Lung microvascular endothelial cell (primary cell): ENCODE measurements around the gene OLR1. TPM values are rescaled to one million over a fixed set of nuclear protein-coding genes. Genes with fewer than 3 reads are reported as not detected.
"Not testable (repeated sequence)": the region's sequence is repeated elsewhere in the genome, so short reads cannot be mapped to it uniquely, and the experiment has no call there.

Source experiments
- DNase-seq, 2 donors: peaks; one replicate each; pipeline versions ENCODE4 v3.0.0 to v3.0.0-alpha.2; 2010; ENCODE audit warnings: low read depth in 2 of 2
- total RNA-seq: library from RNA; depleted of rRNA; stranded (reverse); fragments of >200 nt; gene quantifications from 2 replicates; pipeline ENCODE4 v1.2.1, GENCODE V29; 2014

Gene OLR1
- not detected in 2 replicates for total RNA-seq

DNA sequence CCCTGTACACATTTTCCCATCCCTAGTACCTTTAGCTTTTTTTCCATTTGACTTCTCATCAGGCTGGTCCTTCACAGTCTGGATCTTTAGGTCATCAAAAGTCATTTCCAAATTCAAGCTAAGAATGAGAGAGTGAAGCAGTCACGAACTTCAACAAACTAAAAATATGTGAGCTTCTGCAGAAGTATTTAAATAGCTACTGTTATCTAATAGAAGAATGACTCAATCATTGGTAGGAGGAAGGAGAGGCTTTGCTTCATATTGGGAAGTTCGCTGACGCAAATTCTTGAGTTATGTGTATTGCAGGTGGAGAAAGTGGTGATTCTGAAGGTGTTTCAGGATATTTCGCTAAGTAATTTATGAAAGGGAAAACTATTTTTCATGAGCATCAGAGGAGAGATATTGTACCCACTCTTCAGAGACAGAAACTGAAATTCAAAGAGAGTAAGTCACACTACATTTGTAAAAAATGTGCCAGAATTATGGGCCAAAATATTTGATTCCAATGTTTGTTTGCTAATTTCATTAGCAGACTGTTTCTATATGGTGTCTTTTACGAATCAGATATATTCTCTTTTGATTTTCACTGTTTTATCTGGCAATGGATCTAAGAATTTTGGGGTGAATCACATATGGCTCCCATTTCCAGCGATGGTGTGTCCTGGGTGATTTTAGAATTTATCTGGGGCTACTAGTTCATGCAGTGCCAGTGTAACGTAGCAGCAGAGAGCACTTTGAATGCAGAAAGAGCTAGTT is at the start of gene OLR1:
OLR1 (minus strand) TSS at position 160 of the 756 bp plus-strand sequence; CDS start at position 105, 55 bp downstream.
- no peak for DNase-seq

DNA sequence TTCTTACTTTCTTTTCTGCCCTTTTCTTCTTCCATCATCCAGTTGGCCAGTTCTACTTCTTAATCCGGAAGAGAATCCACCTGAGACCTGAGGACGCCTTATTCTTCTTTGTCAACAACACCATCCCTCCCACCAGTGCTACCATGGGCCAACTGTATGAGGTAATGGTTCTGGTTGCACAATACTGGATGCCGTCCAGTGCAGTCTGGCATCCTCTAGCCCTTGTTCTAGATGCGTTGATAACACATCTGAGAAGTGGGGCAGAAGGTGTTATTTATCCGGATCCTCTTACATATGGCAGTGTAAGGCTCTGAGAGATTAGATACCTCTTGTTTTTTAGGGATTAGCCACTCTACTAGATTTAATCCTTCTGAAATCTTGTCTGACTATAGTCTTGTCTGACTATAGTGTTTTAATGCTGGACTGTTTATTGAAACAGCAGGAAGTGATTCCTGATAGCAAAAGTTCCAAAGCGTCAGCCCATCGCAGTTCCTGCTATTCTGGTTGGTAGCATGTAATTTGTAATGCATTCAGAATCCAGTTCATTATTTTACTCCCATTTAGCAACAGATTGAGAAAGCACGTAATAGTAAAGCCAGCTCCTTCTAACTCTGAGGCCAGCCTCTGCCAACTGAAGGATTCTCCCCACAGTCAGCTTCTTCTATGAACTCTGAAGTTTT is 48.6 kb upstream of the OLR1 start:
- DNase-seq: peak; percentile 93 to 97

DNA sequence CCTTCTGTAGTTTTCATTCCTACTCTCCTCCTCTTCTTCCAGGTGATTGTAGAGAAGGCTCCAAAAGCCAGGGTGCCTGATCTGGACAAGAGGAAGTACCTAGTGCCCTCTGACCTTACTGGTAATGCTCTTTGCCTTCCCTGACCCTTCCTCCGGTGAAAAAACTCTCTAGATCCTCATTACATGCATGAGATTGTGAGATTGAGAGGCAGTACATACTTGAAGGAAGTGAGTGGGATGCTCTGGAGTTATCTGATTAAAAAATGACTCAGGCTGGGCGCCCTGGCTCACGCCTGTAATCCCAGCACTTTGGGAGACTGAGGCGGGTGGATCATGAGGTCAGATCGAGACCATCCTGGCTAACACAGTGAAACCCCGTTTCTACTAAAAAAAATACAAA is 46.1 kb upstream of the OLR1 start:
- DNase-seq: no peak

DNA sequence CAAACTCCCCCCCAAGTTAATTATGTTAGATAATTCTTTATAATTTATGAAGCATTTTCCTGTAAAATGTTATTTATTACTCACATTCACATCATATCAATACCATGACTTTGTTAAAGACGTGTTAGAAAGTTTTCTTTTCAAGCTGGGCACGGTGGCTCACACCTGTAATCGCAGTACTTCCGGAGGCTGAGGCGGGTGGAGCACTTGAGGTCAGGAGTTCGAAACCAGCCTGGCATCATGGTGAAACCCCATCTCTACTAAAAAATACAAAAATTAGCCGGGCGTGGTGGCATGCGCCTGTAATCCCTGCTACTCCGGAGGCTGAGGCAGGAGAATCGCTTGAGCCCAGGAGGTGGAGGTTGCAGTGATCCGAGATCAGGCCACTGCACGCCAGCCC is 44.0 kb upstream of the OLR1 start:
- DNase-seq: not testable (repeated sequence)

DNA sequence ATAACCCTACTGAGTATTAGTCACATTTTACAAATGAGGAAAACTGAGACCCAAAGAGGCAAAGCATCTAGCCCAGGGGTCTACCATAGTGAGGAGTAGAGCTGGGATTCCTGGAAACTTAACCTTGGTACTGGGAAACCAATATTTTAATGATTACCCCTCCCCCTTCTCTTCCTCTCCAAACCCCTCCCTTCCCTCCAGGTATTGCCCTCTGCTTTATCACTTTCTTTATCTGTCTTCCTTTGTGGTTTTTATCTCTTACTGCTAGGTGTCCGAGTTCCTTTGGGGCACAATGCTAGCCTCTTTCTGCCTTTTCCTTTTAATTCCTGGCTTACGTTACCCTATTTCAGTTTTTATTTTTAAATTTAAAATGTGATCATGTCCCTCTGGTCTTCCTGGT is 43.5 kb upstream of the OLR1 start:
- DNase-seq: no peak

DNA sequence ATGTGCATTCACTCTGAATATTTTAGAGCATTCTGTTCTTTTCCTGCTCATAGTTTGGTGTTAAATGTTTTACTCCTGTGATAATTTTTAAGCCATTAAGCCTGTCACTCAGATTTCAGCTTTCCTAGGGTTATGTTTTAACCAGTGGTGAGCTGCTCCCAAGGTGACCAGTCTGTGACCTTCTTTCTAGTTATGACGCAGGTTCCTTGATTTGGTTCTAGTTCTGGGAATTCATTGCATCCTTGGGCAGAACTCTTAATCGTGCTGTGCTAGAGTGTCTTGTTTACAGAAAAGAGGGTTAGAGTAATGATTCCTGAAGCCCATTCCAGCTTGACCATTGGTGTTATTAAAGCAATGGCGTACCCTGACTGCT is 42.9 kb upstream of the OLR1 start:
- DNase-seq: peak in 1 of 2 donors; percentile 49

DNA sequence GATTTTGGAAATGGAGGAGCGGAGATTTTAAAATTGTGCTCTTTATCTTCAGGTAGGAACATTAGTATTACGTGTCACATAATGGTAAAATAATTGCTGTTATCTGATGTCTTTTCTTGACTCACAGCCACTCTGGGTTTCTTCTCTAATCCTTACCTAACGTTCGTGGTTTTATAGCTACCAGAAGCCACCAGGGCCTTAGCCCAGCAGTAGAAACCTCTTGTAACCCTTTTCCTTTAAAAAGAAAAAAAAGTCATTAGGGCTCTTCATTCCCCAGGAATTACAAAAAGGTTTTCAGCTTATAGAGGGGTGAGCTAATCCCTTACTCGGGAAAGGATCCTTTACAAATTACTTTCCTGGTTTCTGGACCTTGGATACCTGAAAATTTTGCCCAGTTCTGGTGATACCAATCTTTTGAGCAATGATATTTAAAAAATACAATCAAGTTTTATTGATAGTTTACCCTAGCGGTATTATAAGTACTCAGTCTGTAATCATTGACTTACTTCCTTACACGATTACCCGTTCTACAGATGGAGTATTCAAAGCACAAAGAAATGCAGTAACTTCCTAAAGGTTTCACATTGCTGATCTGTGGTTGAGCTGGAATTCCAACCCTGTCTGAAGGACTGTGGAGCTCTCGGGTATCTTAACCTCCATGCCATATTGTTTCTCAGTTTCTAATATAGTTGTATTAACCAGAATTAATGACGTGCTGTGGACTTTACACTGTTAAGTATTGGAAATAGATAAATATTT is 42.4 kb upstream of the OLR1 start:
- peak; percentile 36 to 70 for DNase-seq

DNA sequence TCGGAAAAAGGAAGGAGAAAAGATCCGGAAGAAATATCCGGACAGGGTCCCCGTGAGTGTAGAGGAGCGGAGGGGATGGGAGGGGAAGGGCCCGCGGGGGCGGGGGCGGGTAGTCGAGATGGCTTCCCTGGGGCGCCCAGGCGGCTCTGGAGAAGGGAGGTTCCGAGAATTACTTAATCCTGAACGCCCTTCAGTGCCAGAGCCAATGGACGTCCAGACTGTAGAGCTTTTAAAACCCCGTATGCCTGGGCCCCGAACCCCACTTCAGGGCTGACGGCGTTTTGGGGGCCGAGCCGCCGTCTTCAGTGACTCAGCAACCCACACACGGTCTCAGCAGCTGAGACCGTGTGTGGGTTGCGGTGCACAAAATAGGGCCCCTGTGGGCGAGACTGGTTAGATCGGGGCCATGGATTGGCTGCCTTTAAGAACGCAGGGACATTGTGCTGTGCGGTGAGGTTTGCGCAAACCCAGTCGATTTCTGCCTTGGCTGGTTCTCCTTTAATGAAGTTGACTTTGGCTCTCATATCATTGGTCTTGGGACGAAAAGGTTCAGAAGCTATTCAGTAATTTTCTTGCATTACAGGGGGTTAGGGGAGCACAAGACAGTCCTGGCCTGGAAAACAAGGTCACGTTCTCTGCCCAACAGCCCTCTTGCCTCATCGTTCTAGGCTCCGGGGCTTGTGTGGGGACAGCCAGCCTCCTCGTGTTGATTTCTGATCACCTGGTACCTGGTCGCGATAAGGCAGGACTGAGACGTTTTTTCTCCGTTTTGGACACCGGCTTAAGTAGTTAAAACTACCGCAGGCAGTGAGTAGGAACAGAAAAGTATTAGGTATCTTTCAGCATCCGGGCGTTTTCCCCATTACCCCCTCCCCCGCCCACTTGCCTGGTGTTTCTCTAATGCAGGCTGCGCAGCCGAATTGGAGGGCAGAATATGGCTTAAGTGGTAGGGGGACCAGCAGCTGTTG is 41.5 kb upstream of the OLR1 start:
- peak; percentile 72 to 82 for DNase-seq

DNA sequence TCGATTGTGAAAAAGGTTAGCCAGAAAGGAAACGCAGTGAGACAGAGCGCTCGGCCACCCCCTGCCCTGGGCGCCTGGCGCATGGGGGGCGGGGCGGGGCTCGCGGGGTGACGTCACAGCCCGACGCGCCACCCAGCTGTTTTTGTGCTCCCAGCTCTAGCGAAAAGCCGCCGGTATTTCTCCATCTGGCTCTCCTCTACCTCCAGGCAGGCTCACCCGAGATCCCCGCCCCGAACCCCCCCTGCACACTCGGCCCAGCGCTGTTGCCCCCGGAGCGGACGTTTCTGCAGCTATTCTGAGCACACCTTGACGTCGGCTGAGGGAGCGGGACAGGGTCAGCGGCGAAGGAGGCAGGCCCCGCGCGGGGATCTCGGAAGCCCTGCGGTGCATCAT is 40.8 kb upstream of the OLR1 start, which contains the start of gene GABARAPL1:
GABARAPL1 (plus strand) TSS at position 139 of the 393 bp plus-strand sequence; CDS start at position 392, 253 bp downstream.
- peak; percentile 91 to 96 for DNase-seq

DNA sequence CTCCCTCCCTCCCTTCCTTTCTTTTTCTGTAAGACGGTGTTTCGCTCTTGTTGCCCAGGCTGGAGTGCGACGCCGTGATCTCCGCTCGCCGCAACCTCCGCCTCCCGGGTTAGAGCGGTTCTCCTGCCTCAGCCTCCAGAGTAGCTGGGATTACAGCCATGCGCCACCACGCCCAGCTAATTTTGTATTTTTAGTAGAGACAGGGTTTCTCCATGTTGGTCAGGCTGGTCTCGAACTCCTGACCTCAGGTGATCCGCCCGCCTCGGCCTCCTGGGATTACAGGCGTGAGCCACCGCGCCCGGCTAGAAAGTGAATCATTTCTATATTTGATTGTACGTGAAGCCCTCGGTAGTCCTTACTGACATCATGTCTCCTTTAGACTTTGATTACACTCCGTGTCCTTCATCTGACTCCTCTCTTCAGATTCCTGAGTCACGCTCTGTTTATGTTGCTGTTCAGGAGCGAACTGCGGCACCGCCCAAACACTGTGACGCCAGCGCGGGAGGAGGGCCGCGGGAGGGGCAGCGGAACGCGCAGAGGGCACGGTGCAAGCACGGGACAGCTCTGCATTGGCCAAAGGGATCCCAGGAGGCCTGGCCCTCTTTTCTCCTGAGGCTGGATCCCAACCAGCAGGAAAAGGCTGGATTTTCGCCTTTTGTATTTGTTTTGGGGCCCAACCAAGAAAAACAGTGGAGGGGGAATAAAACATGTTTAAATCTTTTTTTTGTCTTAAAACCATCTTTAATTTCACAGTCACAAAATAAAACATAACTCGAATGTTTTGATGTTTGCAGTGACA is 40.2 kb upstream of the OLR1 start:
- DNase-seq: peak; percentile 100

DNA sequence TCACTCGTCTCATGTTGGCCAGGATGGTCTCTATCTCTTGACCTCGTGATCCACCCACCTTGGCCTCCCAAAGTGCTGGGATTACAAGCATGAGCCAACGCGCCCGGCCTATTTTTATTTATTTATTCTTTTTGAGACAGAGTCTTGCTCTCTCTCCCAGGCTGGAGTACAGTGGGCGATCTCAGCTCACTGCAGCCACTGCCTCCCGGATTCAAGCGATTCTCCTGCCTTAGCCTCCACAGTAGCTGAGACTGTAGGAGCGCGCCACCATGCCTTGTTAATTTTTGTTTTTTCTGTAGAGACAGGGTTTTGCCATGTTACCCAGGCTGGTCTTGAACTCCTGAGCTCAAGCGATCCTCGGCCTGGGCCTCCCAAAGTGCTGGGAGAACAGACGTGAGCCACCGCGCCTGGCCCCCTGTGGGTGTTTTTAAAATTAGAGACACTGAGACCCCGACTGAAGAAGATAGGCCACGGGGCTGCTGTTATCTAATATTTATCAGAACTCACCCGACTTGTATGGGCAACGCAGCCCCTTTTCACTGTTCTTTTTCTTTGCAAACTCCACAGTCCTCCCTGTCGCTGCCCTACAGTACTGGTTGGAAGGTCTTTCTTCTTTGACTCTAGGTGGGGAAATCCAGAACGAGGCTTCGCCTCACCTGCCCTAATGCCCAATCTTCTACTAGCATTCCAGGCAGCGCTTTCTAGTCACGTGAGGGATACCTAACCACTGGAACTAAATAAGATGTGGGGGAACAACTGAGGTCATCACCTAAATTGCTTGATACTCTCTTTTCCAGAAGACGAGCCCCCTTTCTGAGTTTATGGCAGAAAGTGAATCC is 39.4 kb upstream of the OLR1 start:
- DNase-seq: no peak

DNA sequence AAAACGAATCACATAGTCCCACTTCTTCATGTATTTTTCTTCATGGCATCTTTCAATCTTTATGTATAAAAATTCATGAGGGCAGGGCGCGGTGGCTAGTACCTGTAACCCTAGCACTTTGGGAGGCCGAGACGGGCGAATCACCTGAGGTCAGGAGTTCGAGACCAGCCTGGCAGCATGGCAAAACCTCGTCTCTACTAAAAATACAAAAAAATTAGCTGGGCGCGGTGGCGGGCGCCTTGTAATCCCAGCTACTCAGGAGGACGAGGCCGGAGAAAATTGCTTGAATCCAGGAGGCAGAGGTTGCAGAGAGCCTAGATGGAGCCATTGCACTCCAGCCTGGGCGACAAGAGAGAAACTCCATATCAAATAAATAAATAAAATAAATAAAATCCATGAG is 38.3 kb upstream of the OLR1 start:
- no peak for DNase-seq

DNA sequence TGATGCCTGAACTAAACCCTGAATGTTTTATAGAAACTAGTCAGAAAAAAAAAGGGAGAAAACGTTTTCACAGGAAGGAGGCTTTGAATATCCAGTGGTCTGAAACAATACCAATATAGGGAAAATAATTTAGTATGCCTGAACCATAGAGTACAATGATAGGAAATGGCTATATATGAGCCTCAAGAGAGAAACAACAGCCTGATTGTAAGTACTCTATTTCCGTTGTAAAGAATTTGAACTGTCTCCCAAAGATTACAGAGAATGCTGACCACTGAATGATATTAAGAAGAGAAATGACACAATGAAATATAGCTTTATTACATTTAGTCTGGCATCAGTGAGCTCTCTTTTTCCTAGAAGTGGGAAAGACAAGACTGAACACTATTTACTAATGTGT is 35.2 kb upstream of the OLR1 start:
- peak; percentile 43 to 68 for DNase-seq

DNA sequence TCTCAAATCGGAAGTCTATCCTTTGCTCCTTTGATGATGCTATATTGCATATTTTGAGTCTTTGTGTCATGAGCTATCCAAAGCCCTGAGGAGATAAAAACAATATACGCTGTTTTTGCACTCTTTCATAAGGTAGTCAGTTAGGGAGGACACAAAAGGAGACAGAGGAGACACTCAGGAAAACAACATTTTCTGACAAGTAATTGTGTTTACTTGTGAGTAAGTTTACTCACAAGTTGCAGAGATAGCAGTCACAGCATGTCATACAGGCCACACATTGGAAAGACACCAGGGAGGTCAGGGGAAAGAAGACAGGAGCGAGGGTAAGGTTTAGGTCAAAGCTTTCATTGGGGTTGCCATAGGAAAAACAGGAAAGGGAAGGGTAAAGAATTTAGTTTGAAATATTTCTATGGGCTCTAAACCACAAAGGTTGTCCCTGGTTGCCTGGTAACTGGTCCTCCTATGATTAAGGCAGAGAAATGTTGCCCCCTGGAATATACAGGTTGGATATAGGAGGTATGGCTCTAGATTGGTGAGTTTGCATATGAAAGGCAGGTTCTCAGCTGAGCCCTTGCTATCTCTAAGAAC is 33.4 kb upstream of the OLR1 start:
- peak in 1 of 2 donors; percentile 70 for DNase-seq

DNA sequence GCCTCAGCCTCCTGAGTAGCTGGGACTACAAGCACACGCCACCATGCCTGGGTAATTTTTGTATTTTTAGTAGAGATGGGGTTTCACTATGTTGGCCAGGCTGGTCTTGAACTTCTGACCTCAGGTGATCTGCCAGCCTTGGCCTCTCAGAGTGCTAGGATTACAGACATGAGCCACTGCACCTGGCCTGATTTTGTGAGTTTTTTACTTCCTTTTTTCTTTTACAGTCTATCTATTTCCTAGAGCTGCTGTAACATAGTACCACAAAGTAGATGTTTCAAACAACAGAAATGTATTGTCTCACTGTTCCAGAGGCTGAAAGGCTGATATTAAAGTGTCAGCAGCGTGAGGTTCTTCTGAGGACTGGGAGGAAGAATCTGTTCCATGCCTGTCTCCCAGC is 32.6 kb upstream of the OLR1 start:
- DNase-seq: not testable (repeated sequence)

DNA sequence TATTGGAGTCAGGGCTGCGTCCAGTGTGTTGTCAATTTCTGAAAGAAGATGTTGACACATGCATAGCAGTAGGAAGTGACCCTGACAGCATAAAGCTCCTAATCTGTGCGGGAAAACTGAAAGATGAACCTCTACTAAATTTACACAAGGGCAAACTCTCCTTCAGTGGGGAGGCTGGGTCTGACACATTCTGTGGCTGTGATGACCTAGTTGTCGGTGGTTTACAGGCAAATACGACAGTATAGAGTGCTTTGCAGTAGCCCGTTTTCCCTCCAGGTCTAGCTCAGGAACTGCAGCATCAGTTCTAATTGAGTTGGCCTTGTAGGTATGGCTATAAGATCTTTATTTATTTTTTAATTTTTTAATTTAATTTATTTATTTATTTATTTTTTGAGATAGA is 25.9 kb upstream of the OLR1 start:
- no peak for DNase-seq

DNA sequence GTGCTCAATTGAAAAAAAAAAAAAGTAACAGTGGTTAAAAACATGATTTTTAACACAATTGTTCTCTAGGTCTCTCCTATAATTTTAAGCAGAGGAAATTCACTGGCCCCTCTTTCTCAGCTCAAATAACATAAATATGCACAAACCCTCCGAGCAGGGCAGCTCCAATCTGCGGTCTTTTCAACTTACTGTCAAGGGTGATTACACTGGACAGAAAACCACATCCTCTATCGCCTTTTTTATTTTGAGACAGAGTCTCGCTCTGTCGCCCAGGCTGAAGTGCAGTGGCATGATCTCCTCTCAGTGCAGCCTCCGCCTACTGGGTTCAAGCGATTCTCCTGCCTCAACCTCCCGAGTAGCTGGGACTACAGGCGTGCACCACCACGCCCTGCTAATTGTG is 24.3 kb upstream of the OLR1 start:
- DNase-seq: no peak

DNA sequence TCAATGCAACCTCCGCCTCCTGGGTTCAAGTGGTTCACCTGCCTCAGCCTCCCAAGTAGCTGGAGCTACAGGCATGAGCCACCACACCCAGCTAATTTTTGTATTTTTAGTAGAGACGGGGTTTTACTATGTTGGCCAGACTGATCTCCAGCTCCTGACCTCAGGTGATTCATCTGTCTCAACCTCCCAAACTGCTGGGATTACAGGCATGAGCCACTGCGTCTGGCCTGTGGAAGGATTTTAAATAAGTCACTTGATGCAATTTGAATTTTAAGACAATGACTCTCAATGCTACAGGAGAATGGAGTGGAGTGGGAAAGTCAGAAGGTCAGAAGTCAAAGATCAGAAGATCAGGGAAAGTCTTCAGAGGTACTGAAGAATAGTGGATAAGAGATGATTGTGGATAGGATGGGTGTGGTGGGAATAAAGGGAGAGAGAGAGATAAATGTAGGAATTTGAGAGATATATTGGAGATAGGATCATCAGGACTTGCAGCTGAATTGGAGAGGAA is 22.3 kb upstream of the OLR1 start:
- no peak for DNase-seq

DNA sequence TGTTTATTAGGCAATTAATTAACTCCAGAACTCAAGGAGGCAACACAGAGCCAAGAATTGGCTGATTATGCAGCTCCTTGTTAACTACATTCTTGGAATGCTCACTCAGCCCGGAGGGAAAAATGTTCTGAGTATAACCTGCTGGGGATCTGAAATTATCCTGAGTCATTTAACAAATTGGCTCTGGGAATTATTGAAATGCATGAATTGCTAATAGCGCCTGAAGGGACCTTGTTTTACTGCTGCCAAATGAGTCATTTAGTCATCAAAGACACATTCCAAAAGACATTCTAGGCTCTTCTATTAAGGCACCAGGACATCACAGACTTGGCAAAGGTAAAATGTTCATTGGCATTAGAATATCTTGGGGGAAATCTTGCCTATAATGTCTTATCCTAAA is 19.9 kb upstream of the OLR1 start:
- no peak for DNase-seq
